SJCRH30 (cell line): ENCODE data around the gene ARPC2. TPM values are rescaled to one million over a fixed set of nuclear protein-coding genes. Genes with fewer than 3 reads are reported as not detected.

ENCODE experiments used
- total RNA-seq: library from RNA; depleted of rRNA; stranded (reverse); fragments of >200 nt; shearing (Covaris generic); gene quantifications from 2 replicates; pipeline ENCODE4 v1.2.3, GENCODE V29; 2014; rRNA removed

Gene ARPC2
- total RNA-seq, 1 experiment from 2014 or later: 150 TPM

Other genes with a start within 250 kb of the ARPC2 start
- gene TNS1, start 214.2 kb upstream of the ARPC2 start, total RNA-seq: 2.5 and 3.0 TPM in 2 replicates
- not detected in 2 replicates for gene RUFY4, start 147.9 kb upstream of the ARPC2 start, total RNA-seq
- not detected in 2 replicates for gene CXCR2, start 91.2 kb upstream of the ARPC2 start, total RNA-seq
- gene CXCR1, start 50.2 kb upstream of the ARPC2 start, total RNA-seq: not detected in 2 replicates
- gene GPBAR1, start 43.8 kb downstream of the ARPC2 start, total RNA-seq: 0.24 and 0.25 TPM in 2 replicates
- gene AAMP, start 52.9 kb downstream of the ARPC2 start, total RNA-seq: 125 and 149 TPM in 2 replicates
- gene PNKD, start 53.3 kb downstream of the ARPC2 start, total RNA-seq: 49.8 and 57.9 TPM in 2 replicates
- 10.3 and 11.2 TPM in 2 replicates for gene TMBIM1, start 75.3 kb downstream of the ARPC2 start, total RNA-seq
- not detected in 2 replicates for gene CATIP, start 139.7 kb downstream of the ARPC2 start, total RNA-seq
- 0.35 and 0.36 TPM in 2 replicates for gene SLC11A1, start 165.1 kb downstream of the ARPC2 start, total RNA-seq
- gene CTDSP1, start 182.7 kb downstream of the ARPC2 start, total RNA-seq: 61.5 and 69.9 TPM in 2 replicates
- 0.02 and 0.03 TPM in 2 replicates for gene VIL1, start 201.9 kb downstream of the ARPC2 start, total RNA-seq